Upper lobe of left lung (tissue), 4 donors: ENCODE measurements around the gene PNMA6A.

Experiments used
- EP300 ChIP-seq, 4 donors: sonication (generic); formaldehyde crosslinking; IDR thresholded peaks; one replicate each; pipeline ENCODE4 v1.5.1; 2017; ENCODE audit warnings: antibody characterized with exemption in 4 of 4, control low read depth in 2 of 4
- TF ChIP-seq, protein P1 (sequence below), 6 experiments: fragments of 450-650 bp in 4 of 6; fragments of 200-600 bp in 2 of 6; sonication (generic) in 2 of 6; IDR thresholded peaks; one replicate each; pipeline ENCODE4 v1.5.1; 2016 to 2019; ENCODE audit warnings: antibody characterized with exemption in 6 of 6

DNA sequence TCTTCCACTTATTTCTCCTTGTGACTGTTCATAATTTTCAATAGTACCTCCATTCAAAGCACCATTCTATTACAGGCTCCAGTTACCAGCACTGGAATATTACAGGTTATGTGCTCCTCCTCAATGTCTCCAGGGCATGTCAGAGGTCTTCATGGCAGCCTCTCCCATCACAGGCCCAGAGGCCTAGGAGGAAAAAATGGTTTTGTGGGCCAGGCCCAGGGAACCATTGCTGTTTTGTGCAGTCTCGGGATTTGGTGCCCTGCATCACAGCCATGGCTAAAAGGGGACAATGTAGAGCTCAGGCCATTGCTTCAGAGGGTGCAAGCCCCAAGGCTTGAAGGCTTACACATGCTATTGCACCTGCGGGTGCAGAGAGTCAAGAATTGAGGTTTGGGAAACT lies 23.2 kb upstream of the PNMA6A start:
- TF ChIP-seq, protein P1, sequence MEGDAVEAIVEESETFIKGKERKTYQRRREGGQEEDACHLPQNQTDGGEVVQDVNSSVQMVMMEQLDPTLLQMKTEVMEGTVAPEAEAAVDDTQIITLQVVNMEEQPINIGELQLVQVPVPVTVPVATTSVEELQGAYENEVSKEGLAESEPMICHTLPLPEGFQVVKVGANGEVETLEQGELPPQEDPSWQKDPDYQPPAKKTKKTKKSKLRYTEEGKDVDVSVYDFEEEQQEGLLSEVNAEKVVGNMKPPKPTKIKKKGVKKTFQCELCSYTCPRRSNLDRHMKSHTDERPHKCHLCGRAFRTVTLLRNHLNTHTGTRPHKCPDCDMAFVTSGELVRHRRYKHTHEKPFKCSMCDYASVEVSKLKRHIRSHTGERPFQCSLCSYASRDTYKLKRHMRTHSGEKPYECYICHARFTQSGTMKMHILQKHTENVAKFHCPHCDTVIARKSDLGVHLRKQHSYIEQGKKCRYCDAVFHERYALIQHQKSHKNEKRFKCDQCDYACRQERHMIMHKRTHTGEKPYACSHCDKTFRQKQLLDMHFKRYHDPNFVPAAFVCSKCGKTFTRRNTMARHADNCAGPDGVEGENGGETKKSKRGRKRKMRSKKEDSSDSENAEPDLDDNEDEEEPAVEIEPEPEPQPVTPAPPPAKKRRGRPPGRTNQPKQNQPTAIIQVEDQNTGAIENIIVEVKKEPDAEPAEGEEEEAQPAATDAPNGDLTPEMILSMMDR (IDR thresholded peaks at IDR 0.05), result no peak
- TF ChIP-seq EP300 (IDR thresholded peaks at IDR 0.05), result no peak
